Ishikawa (cell line): Measurements from ENCODE around the gene MRPL53.

ENCODE experiments used
- FOXM1 ChIP-seq: IDR thresholded peaks from 2 replicates; pipeline ENCODE4 v1.6.1; 2012; ENCODE audit warnings: low read depth, borderline replicate concordance
- TAF1 ChIP-seq: IDR thresholded peaks from 2 replicates; pipeline ENCODE4 v1.6.1; 2012; ENCODE audit warnings: low read depth, mild to moderate bottlenecking
- YY1 ChIP-seq: IDR thresholded peaks from 2 replicates; pipeline ENCODE4 v1.6.1; 2012; ENCODE audit warnings: low read depth
- TF ChIP-seq, protein P1 (sequence below): IDR thresholded peaks from 2 replicates; pipeline ENCODE4 v1.6.1; 2012

DNA sequence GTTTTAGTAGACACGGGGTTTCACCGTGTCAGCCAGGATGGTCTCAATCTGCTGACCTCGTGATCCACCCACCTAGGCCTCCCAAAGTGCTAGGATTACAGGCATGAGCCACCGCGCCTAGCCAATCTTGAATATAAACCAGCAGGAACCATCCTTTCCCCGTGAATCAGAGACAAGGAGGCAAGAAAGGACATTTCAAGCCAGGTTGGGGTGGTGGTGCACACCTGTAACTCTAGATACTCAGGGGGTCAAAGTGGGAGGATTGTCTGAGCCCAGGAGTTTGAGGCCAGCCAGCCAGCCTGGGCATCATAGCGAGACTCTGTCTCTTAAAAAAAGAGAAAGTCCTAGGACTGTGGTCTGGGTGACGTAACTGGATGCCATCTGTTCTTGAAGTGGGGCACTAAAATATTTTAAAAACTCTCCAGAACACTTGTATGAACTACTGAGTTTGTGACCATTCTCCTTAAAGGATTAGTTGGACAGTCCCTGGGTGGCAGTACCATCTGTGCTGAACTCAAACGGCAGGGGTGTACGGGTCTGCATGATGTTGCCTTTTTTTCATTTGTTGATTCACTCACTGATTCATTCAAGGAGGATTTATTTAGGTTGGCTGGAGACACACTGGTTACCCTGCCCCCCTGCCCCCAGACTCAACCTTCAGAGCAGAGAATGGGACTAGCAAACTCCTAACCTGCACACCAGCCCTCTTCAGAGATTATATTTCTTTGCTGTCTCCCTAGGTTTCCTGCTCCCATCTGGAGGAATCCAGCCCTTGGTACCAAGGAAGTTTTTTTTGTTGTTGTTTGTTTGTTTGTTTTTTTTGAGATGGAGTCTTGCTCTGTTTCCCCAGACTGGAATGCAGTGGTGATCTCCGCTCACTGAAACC is 38.9 kb upstream of the MRPL53 start:
- TF ChIP-seq TAF1 (no peak), YY1 (no peak), FOXM1 (no peak)
- TF ChIP-seq, protein P1, sequence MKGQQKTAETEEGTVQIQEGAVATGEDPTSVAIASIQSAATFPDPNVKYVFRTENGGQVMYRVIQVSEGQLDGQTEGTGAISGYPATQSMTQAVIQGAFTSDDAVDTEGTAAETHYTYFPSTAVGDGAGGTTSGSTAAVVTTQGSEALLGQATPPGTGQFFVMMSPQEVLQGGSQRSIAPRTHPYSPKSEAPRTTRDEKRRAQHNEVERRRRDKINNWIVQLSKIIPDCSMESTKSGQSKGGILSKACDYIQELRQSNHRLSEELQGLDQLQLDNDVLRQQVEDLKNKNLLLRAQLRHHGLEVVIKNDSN, result no peak
